ENCODE results near the gene CHRND.

Gene CHRND

DNA sequence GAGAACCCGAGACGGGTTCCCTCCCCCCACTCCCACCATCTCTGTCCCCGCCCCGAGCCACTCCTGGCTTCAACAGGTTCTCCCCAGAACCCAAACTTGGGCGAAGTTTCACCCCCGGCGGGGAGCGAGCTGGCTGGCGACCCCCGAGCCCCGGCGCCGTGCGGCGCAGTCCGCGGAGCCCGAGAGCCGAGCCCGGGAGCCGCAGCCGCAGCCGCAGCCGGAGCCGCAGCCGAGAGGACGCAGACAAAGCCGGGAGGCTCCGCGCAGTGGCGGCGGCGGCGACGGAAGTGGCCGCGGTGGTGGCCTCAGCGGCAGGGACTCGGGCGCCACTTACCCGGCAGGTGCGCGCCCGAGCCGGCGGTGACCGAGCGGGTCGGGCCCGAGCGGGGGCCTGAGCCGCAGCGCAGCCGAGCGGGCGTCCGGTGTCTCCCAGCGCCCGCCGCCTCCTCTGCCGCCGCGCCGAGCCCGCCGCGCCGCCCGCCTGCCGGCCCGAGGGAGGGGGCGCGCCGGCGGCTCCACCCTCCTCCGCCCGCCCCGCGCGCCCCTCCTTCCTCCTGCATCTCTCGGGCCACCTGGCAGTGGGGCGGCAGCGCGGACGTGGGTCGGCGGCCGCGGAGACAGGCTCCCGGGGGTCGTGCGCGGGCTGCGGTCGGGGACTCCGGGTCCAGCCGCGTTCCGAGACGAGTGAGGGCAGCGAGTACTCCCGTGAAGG is 38.4 kb upstream of the CHRND start, which contains the start of gene ECEL1:
TSS of gene ECEL1 (minus strand) at position 450 of the 712 bp plus-strand sequence. CDS start 1,181 bp downstream, outside the sequence.
- DNase-seq (ENCODE audit: low read depth, low spot score) = peak; percentile 16

DNA sequence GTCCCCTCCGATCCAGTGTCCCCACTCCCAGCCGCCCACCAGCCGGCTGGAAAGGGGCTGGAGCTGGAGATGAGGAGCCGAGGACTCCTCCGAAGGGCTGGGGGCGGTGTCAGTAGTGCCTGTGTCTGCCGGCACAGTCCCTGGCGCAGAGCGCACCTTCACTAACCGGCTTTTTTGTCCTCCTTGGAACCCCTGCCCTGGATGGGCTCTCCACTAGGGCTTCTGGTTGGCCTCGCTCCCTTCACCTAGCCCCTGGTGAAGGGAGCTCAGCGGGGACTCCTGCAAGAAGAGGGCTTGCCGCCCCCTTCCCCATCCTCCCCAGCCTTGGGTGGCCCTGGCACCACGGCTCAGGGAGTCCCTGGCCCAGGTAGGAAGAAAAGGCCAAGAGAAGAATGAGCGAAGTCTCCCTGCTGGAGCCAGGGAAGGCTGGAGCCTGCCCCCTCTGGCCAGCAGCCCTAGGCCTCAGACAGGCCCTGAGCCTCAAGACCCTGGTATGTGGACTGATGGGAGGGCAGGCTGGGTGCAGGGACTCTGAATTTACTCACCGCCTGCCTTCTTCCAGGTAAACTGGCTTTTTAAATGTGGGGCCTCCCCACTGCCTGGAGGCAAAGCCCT is 37.8 kb upstream of the CHRND start:
- no peak for DNase-seq (ENCODE audit: low read depth, low spot score)

DNA sequence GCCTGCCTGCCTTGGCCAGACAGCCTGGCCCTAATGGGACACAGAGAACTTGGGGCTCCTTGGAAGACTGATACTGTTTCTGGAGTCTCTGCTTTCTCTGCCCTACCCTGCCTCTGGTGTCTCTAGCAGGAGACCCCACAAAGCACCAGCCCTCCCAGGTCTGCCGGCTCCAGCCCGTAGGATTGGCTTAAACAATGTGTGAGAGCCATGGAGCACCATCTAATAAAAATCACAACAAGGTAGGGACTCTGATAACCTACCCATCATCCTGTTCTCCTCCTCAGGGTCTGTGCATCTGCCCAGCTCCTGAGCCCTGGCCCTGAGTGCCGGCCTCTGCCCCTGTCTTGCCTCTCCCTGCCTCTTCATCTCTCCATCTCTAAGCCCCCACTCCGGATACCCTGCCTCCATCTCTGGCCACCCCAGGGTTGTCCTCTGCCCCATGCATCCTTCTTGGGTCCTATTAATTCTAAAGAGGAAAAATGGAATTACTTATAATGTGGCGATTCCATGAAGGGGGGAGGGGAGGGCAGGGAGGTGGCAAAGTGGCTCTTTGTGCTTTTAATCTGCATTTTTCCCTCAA is 37.1 kb upstream of the CHRND start:
- DNase-seq (ENCODE audit: low read depth, low spot score) = no peak

DNA sequence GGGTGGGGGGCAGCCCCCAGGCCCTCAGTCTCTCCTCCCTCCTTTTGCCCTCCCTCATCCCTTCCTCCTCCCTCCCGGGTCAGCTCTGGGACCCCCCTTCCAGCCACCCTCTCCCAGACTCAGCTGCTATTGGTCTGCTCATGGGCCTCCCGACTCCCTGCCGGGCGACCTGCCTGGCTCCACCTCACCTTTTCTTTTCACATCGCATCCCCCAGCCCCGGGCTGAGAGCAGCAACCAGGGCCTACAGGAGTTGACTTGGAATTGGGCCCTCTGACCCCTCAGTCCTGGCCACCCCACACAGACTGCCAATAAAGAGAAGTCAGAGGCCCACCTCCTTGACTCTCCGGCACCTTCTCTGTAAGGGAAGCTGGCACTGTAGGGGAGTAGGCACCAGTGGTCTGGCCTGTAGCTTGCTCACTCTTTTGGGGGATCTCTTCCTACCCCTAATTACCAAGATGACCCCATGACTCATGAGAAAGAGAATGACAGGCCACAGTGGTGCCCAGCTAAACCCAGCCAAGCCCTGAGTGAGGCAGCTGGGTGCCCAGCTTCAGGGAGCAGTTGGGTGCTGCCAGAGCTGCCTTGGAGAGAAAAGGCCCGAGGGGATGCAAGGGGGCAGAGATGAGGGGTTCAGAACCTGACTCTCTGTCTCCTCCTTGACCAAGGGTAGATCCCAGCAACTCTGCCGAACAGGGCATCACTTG is 36.3 kb upstream of the CHRND start:
- DNase-seq (ENCODE audit: low read depth, low spot score) = no peak

DNA sequence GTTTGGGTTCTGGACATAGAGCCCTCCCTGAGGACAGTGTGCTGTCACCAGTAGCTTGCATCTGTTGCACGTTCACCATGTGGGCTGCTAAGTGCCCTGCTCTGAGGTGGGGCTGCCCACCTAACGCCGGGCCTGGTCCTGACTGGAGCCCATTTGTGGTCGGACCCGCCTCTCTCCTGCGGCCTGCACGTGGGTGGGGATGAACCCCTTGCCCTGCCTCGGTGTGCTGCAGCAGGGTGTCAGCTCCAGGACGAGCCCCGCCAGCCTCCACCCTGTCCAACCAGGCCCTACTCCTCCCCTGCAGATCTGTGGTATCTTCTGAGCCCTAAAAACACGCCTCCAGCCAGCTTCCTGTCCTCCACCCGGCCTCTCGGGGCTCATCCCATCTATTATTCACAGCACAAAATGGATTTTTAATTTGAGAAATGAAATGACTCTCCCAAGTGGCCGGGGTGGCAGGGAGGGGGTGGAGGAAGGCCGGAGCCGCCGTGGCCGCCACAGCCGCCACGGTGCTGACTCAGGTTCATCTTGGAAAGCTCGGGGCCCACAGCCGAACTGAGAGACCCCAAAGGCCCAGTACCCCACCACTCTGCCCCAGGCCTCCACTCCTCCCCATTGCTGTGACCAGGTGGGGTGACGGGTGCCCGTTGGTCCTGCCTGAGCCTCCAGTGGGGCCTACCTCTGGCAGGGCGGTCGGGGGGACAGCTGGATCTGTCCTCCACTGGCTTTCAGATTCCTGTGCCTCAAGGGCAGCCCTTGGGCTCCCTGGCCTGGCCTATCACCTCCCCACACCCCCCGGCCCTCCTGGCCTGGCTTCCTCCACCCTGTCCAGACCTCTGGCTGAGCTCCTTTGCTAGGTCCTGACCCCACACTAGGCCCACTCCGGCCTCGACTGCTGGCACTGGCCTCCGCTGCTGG is 35.5 kb upstream of the CHRND start:
- no peak for DNase-seq (ENCODE audit: low read depth, low spot score)

DNA sequence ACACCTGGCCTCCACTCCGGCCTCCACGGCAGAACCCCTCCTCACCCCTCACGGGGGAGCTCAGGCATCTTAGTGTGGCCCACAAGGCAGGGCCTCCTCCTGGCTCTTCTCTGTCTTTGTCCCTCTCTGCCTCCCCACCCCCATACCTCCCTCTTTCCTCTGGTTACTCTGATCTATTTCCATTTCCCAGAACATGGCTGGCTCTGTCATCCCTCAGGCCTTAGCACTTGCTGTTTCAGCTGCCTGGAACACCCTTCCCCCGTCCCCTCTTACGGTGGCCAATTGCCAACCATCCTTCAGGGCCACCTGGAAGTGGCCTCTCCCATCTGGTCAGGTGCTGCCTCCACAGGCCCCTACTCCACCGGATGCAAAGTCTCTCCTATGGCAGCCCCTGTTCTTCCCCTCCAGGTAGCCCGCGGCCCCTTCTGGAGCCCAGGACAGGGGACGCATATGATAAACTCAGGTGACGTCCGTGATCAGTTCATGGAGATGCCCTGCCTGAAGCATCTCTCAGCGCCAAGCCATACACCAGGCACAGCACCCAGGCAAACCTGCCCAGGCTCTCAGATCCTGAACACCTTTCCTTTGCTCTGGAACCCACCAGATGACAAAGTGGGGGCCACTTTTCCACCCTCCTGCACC is 34.7 kb upstream of the CHRND start:
- no peak for DNase-seq (ENCODE audit: low read depth, low spot score)

DNA sequence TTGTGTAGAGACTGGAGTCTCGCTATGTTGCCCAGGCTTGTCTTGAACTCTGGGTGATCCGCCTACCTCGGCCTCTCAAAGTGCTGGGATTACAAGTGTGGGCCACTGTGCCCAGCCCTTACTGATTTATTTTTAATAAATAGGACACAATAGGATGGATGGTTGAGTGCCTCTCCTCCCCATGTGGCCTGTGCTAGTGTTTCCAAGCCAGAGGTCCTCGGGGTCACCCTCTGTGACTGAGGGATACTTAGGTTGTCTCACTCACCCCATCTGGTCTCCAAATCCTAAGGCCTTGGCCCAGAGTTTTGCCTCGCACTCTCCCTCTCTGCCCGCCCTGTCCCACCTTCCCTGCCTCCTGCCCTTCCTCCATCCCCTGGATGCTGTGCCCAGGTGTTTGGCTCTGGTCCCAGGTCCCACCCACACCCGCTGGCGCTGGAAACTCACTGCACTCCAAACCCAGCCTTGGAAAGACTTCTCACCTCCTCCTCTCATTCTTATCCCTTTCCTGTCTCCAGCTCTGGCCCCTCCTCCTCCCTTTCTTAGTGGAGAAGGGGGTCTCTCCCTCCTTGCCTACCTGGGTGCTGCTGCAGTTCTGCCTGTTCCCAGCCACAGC is 33.6 kb upstream of the CHRND start:
- no peak for DNase-seq (ENCODE audit: low read depth, low spot score)

DNA sequence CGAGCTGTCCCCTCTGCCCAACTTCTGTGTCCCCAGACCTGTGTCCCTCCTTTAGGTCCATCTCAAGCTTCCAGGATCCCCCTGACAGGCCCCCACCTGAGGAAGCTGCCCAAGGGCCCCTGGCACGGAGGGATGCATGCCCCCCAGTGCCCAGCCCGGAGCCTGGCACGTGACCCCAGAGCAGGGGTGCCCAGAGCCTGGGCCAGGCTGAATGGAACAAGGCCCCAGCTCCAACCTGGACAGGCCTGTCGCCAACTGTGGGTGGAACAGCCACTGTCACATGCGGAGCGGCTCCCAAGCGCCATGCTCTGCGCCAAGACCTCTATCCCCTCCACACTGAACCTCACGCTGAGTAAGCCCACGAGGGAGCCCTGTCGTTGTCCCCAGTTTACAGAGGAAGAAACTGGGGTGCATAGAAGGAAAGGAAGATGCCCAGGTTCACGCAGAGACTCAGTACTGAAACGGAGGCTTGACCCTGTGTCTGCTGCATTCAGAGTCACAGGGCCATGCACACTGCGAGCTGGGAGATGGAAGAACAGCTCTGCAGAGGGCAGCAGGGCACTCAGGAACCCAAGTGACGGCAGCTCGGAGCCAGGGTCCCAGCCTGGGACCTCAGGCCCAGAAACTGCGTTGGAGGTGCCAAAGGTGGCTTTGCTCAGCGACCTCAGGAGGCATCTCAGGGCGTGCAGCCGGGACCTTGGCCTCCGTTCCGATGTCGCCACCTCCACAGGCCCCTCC is 32.8 kb upstream of the CHRND start:
- no peak for DNase-seq (ENCODE audit: low read depth, low spot score)

DNA sequence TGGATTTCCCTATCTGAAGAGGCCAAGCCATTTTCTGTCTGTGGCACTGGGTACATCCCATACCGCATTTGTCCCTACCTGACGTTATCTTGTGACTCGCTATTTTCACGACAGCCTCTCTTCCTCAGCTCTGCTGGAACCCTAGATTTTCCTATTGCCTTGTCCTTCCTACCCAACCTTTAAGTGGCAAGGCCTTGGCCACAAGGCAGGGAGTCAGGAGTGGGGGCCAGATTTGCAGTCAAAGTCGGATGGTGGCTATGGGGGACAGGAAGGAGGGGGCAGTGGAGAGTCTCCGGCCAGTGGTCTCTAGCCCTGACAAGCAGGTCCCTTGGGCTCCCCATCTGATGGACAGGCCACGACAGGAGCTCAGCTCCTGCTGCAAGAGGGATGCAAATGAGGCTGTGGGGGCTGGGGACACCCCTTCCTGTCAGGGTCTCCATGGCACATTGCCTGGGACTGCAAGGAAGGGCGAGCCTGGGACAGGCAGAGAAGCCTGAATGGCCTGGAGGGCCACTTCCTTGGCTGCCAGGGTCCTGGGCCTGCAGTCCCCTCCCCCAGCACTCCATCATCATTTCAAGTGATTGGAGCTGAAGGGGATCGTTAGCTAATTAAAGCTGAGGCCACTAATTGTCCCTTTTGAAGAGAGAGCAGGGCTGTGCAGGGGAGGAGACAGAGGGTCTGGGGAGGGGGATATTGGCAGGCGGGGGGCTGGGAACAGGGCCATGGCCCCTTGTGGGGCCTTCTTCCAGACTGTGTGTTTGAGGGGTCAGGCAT is 32.1 kb upstream of the CHRND start:
- DNase-seq (ENCODE audit: low read depth, low spot score) = no peak

DNA sequence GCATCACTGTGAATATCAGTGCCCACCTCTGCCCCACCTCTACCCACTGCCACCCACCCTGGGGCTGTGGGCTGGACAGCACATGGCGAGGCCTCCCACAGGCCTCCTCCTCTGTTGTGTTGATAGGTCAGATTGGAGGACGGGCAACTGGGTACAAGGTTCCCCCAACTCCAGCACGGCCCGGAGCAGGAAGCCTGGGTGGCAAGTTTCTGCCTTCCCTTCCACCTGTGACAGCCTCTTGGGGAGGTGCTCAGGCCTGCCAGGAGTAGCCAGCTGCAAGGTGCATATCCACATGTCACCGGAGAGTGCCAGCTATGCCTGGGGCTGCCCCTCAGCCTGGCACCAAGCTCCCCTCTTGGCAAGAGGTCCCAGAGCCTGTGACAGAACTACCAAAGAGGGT is 31.4 kb upstream of the CHRND start:
- DNase-seq (ENCODE audit: low read depth, low spot score) = no peak

DNA sequence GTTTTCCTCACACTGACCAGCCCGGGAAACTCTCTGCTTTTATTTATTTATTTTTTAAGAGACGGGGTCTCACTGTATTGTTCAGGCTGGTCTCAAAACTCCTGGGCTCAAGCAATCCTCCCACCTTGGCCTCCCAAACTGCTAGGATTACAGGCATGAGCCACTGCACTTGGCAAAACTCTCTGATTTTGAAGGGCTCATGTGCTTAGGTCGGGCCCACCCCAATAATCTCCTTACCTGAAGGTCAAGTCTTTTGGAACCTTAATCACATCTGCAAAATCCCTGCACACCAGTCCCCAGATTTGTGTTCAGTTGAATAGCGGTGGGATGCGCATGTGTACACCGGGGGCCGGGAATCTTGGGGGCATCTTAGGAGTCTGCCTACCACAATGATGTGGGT is 30.7 kb upstream of the CHRND start:
- no peak for DNase-seq (ENCODE audit: low read depth, low spot score)

DNA sequence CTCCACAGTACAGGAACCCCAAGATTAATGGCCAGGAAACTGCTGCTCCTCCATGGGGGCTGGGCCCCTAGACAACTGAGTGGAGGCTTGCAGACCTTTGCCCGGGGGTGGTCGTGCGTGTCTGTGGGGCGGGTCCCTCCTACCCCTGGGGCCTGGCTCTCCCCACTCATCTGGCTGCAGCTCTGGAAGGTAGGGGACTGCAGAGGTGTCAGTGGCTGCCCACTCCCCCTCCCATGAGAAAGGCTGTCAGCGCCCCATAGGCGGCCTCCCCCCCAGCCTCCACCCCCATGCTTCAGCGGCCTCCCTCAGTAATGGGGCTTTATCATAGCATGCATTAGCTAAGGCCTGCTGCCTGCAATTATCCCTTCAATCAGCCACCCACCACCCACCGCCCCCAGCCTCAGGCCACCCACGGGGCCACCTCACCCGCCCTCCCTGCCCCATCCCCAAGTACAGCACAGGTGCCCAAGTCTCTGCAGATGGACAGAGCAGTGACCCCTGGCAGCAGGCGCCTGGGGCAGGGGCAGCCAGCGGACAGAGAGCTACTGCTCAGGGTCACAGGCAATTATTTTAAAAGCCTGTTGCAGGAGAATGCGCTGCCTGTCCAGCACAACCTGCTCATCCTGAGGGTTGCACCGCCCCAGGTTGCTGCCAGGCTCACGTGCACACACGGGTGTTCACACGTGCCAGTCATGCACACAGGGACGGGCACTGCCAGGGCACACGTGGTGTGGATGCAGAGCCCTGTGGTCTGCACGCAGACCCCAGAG is 29.3 kb upstream of the CHRND start:
- DNase-seq (ENCODE audit: low read depth, low spot score) = no peak

DNA sequence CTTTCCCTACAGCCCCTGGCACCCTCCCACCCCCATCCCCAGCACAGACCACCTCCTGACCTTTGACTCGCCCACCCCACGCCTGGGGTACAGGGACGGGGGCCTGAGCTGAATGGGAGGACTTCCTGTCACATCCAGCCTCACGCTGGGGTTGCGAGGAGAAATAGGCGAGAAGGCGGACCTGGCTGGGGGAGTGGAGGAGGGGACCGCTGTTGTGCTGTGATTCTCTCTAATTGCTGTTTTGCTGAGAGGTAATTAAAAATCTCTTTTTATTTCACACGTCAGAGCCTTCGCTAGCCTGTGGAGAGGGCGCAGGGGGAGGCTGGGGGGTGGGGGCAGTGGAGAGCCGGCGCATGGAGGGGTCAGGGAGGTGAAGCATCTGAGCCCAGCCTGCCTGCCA is 28.6 kb upstream of the CHRND start:
- no peak for DNase-seq (ENCODE audit: low read depth, low spot score)

DNA sequence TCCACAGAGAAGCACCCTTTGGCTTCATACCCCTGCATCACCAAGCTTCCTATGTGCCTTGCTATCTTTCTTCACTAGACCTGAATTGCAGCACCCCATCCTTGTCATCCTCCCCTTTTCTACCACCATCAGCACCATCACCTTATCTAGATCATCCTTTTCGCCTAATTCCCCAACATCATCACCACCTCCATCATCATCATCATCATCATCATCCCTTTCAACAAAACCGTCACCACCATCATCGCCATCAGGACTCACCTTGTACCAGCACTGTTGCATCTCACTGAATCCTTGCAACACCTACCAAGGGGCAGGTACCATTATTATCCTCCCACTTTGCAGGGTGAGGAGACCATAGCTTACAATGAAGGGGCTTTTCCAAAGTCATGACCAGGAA is 27.5 kb upstream of the CHRND start:
- DNase-seq (ENCODE audit: low read depth, low spot score) = no peak

DNA sequence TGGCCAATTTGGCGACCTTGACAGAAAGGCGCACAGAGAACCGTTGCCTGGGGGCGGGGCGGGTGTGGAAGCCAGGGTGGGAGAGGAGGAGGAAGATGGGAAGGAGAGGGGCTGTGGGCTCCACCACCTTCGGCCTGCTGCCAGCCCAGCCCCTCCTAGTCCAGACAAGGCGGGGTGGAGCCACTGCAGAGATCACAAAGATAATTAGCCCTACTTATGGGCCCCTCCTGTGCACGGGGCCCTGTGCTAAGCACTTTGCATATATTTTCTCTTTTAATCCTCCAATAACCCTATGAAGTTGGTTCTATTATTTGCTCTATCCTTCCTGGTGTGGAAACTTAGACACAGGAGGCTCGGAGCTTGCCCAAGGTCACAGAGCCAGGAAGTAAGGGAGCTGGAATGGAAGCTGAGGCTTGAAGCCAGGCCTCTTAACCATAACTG is 24.6 kb upstream of the CHRND start:
- no peak for DNase-seq (ENCODE audit: low read depth, low spot score)

DNA sequence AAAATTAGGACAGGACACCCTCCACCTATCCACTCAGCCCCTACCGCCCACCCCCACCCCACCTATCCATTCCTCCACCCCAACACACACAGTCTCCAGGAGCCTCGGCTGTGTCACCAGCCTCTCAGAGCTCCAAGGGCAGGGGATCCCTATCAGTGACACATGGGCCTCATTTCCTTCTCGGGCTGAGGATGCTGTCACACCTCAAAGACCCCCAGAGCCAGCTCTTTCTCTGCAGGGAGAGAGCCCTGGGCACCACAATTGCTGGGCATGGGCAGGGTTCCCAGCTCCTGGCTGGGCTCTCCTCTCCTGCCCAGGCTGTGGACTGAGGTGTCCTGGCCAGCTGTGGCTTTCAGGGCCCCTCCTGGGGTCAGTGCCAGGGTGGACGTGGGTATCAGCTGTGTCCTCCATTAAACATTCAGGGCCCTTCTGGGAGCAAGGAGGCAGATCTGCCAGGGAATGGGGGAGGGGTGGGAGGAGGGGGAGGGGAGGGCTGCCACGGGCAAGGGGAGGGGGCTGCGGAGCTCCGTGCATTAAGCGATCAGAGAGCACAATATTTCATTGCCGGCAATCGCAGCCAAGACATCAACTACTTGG is 24.1 kb upstream of the CHRND start:
- no peak for DNase-seq (ENCODE audit: low read depth, low spot score)

DNA sequence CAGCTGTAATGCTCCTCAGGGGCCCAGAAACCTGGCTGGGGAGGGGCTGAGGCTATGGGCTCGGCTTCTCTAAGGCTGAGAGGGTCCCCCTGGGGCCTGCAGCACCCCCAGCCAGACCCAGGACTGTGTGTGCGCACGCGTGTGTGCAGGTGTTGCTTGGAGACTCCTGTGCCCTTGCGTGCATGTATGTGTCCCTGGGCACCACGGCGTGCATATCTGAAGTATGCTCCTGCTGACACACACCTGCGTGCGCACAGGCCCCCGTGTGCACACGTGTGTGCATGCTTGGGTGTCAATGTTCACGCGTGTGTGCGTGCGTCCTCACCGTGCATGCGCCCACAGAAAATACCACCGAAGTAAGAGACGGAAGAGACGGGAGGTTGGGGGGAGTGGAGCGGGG is 23.4 kb upstream of the CHRND start:
- DNase-seq (ENCODE audit: low read depth, low spot score) = no peak

All from astrocyte of the hippocampus (primary cell).